Measurements from ENCODE around the gene PTPN22.

DNA sequence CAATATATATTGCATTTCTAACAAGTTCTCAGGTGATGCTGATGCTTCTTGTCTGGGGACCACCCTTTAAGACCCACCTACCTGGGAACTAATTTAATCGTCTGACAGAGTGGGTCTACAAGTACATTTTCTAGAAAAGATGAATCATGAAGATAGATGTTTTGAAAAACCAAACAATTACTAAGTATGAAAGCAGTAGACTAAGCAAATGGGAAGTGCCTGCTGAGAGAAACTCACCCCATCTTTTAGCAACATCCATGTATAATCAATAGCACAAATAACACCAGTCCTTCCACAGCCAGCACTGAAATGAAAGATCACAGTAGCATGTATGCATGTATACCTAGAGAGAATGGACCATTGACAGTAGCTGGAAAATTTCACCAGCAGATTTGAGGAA, 17.3 kb downstream of the PTPN22 start:
- no peak for TF ChIP-seq EZH2 (IDR thresholded peaks at IDR 0.05; ENCODE audit: low read length)
- TF ChIP-seq, protein P1, sequence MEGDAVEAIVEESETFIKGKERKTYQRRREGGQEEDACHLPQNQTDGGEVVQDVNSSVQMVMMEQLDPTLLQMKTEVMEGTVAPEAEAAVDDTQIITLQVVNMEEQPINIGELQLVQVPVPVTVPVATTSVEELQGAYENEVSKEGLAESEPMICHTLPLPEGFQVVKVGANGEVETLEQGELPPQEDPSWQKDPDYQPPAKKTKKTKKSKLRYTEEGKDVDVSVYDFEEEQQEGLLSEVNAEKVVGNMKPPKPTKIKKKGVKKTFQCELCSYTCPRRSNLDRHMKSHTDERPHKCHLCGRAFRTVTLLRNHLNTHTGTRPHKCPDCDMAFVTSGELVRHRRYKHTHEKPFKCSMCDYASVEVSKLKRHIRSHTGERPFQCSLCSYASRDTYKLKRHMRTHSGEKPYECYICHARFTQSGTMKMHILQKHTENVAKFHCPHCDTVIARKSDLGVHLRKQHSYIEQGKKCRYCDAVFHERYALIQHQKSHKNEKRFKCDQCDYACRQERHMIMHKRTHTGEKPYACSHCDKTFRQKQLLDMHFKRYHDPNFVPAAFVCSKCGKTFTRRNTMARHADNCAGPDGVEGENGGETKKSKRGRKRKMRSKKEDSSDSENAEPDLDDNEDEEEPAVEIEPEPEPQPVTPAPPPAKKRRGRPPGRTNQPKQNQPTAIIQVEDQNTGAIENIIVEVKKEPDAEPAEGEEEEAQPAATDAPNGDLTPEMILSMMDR (optimal IDR thresholded peaks at IDR 0.05 in 1 of 3, IDR thresholded peaks at IDR 0.05 in 1 of 3, conservative IDR thresholded peaks at IDR 0.05 in 1 of 3; ENCODE audit: extremely low read depth in 1 of 3, insufficient read depth in 2 of 3, low read length in 3 of 3): no peak
